A549 (cell line): ENCODE data around the gene RSPH6A. TPM values are rescaled to one million over a fixed set of nuclear protein-coding genes. Genes with fewer than 3 reads are reported as not detected.

ENCODE experiments used
- ATAC-seq, 2 experiments: fragments of 200-7000 bp in 1 of 2; fragments of >200 bp in 1 of 2; cut with Nextera tagmentation in 1 of 2; cut with Tn5 transposase in 1 of 2; 3 replicates each; pipeline versions ENCODE4 v1.8.0 to v1.9.1; 2018 to 2020; ENCODE audit warnings: mild to moderate bottlenecking in 1 of 2, moderate library complexity in 1 of 2
- CTCF ChIA-PET: fragments of 300-600 bp; sonication (Branson Sonifier 250); formaldehyde crosslinking; extraction: SDS; loops from one replicate; lab custom pipeline; 2021; ENCODE audit warnings: antibody characterized with exemption, inconsistent platforms; lab: Yijun Ruan, JAX
- POLR2A ChIA-PET: fragments of 350-600 bp; formaldehyde crosslinking; extraction: SDS; loops from one replicate; lab custom pipeline; 2021; ENCODE audit warnings: antibody characterized with exemption, inconsistent platforms; lab: Yijun Ruan, JAX
- DNase-seq, 2 experiments: peaks; one replicate each; pipeline versions ENCODE4 v3.0.0 to v3.0.0-alpha.2; 2011 to 2016; ENCODE audit warnings: low read depth in 1 of 2, low spot score in 1 of 2
- FAIRE-seq: peaks from 2 replicates; lab custom pipeline; 2011; peaks lifted over from hg19 to GRCh38; lab: Jason Lieb, UNC
- H3K27ac ChIP-seq, 2 experiments: fragments of >200 bp; sonication (Bioruptor Twin); formaldehyde crosslinking; 3 replicates each; pipeline ENCODE4 v1.5.1; 2016 to 2017
- H3K4me1 ChIP-seq: fragments of >200 bp; sonication (Bioruptor Twin); formaldehyde crosslinking; 3 replicates; pipeline ENCODE4 v1.6.1; 2016
- H3K4me2 ChIP-seq: fragments of >200 bp; sonication (Bioruptor Twin); formaldehyde crosslinking; 3 replicates; pipeline ENCODE4 v1.6.1; 2016
- H3K4me3 ChIP-seq: fragments of >200 bp; sonication (Bioruptor Twin); formaldehyde crosslinking; 3 replicates; pipeline ENCODE4 v1.5.1; 2016
- H3K9me3 ChIP-seq: fragments of >200 bp; sonication (Bioruptor Twin); formaldehyde crosslinking; 3 replicates; pipeline ENCODE4 v1.6.1; 2016
- BCL3 ChIP-seq: fragments of >200 bp; sonication (Bioruptor Twin); formaldehyde crosslinking; IDR thresholded peaks from 3 replicates; pipeline ENCODE4 v1.6.1; 2016
- CBX2 ChIP-seq: fragments of 200-600 bp; sonication (generic); IDR thresholded peaks from 2 replicates; pipeline ENCODE4 v1.6.1; 2016; ENCODE audit warnings: low read depth, mild to moderate bottlenecking, borderline replicate concordance
- CHD4 ChIP-seq: fragments of 200-600 bp; sonication (generic); IDR thresholded peaks from 2 replicates; pipeline ENCODE4 v1.6.1; 2016; ENCODE audit warnings: antibody characterized with exemption, mild to moderate bottlenecking, borderline replicate concordance
- CTCF ChIP-seq: fragments of >200 bp; sonication (Bioruptor Twin); formaldehyde crosslinking; IDR thresholded peaks from 3 replicates; pipeline ENCODE4 v1.5.1; 2016
- E2F6 ChIP-seq: IDR thresholded peaks from 2 replicates; pipeline ENCODE4 v1.6.1; 2012; ENCODE audit warnings: low read depth, borderline replicate concordance
- ELK1 ChIP-seq: fragments of 150-350 bp; IDR thresholded peaks from 2 replicates; pipeline ENCODE4 v1.6.1; 2014; ENCODE audit warnings: low read depth, mild to moderate bottlenecking, low read length
- HDAC2 ChIP-seq: fragments of 200-600 bp; sonication (generic); IDR thresholded peaks from 2 replicates; pipeline ENCODE4 v1.6.1; 2016
- HOXB13 ChIP-seq: fragments of 250-450 bp; sonication (Bioruptor Pico); IDR thresholded peaks from 2 replicates; pipeline ENCODE4 v1.5.0; 2020; ENCODE audit warnings: low read depth, mild to moderate bottlenecking, moderate library complexity
- JUNB ChIP-seq: fragments of >200 bp; sonication (Bioruptor Twin); formaldehyde crosslinking; IDR thresholded peaks from 2 replicates; pipeline ENCODE4 v1.6.1; 2016
- KDM5A ChIP-seq: fragments of 200-600 bp; sonication (generic); IDR thresholded peaks from 2 replicates; pipeline ENCODE4 v1.6.1; 2016; ENCODE audit warnings: antibody characterized with exemption, mild to moderate bottlenecking
- MAZ ChIP-seq: fragments of 150-350 bp; IDR thresholded peaks from 2 replicates; pipeline ENCODE4 v1.6.1; 2014; ENCODE audit warnings: antibody characterized with exemption, low read depth, low read length, borderline replicate concordance
- NFE2L2 ChIP-seq: fragments of 150-350 bp; conservative IDR thresholded peaks from 2 replicates; pipeline ENCODE4 v1.6.1; 2014; ENCODE audit warnings: low read length
- PHF8 ChIP-seq: fragments of 200-600 bp; sonication (generic); IDR thresholded peaks from 2 replicates; pipeline ENCODE4 v1.6.1; 2016; ENCODE audit warnings: low read depth, mild to moderate bottlenecking, antibody characterized with exemption, moderate library complexity, borderline replicate concordance
- POLR2A ChIP-seq: IDR thresholded peaks from 2 replicates; pipeline ENCODE4 v1.6.1; 2012; ENCODE audit warnings: mild to moderate bottlenecking, low read length
- RARB ChIP-seq: fragments of 250-450 bp; sonication (Bioruptor Pico); IDR thresholded peaks from 2 replicates; pipeline ENCODE4 v1.8.0; 2021; ENCODE audit warnings: mild to moderate bottlenecking, moderate library complexity
- TFCP2L1 ChIP-seq: fragments of 250-450 bp; sonication (Bioruptor Pico); IDR thresholded peaks from 2 replicates; pipeline ENCODE4 v1.5.0; 2021; ENCODE audit warnings: mild to moderate bottlenecking
- USF2 ChIP-seq: fragments of 450-650 bp; IDR thresholded peaks from 2 replicates; pipeline ENCODE4 v1.6.1; 2014; ENCODE audit warnings: antibody characterized with exemption
- WGBS: methylation state at CpG from one replicate; pipeline ENCODE4 v1.1.6; 2017; ENCODE audit errors: missing lambda C conversion rate; 5-methylcytosine and 5-hydroxymethylcytosine counted together
- polyA plus RNA-seq, 4 experiments: library from polyadenylated mRNA; depleted of rRNA in 3 of 4; stranded (reverse); fragments of >200 nt; fragmentation: RNase III in 1 of 4; extraction: RNeasy Plus Mini Kit Qiagen cat#74134 plus additional on column Dnase treatment in 1 of 4; gene quantifications; 2 replicates in 3 of 4; 3 replicates in 1 of 4; pipeline ENCODE4 v1.2.3, GENCODE V29; 2011 to 2017
- TF ChIP-seq, protein P1 (sequence below): IDR thresholded peaks from 2 replicates; pipeline ENCODE4 v1.6.1; 2012
- TF ChIP-seq, protein P2 (sequence below): fragments of >200 bp; sonication (Bioruptor Twin); formaldehyde crosslinking; IDR thresholded peaks from 2 replicates; pipeline ENCODE4 v1.6.1; 2016
- TF ChIP-seq, protein P3 (sequence below): fragments of 250-450 bp; sonication (Bioruptor Pico); IDR thresholded peaks from 2 replicates; pipeline ENCODE4 v1.5.0; 2021; ENCODE audit warnings: mild to moderate bottlenecking, moderate library complexity, borderline replicate concordance

RSPH6A gene
- polyA plus RNA-seq, 2 of the 4 experiments (the other 2 are of a cell fraction) = not detected

- Histone ChIP-seq H3K4me1 (peaks cover 18% of the 10 kb centered on the region), H3K4me3 (peak overlapping the region; percentile 45), H3K4me2 (peak overlapping the region; percentile 86), H3K9me3 (no peaks in the 10 kb centered on the region), H3K27ac (peak overlapping the region; percentile 71 to 87)
- DNase-seq (peak; percentile 41 to 70), ATAC-seq (peak; percentile 6 to 7; a peak in 4 of 6 replicates), FAIRE-seq (no peak)
- TF ChIP-seq JUNB (no peak), USF2 (no peak), TFCP2L1 (CRISPR knock-in tag) (0 out of 2 replicates have a peak, but pooled peaks have one; percentile 52), BCL3 (peak; percentile 27; the same call in 1 of the 3 replicates), POLR2A (peak; percentile 14), PHF8 (no peak), MAZ (0 out of 2 replicates have a peak, but pooled peaks have one; percentile 29), CTCF (no peak), KDM5A (peak; percentile 54; the same call in 1 of the 2 replicates), E2F6 (0 out of 2 replicates have a peak, but pooled peaks have one; percentile 9)
- TF ChIP-seq, protein P1, sequence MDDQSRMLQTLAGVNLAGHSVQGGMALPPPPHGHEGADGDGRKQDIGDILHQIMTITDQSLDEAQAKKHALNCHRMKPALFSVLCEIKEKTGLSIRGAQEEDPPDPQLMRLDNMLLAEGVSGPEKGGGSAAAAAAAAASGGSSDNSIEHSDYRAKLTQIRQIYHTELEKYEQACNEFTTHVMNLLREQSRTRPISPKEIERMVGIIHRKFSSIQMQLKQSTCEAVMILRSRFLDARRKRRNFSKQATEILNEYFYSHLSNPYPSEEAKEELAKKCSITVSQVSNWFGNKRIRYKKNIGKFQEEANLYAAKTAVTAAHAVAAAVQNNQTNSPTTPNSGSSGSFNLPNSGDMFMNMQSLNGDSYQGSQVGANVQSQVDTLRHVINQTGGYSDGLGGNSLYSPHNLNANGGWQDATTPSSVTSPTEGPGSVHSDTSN = peak; percentile 14; the same call in 1 of the 2 replicates
- ChIA-PET POLR2A (interaction anchor here (0.6 to 4.5 kb wide), 24 partner anchors 8 to 183 kb away, joined by 3 to 68 read pairs (median 6); partner anchors contain the start of genes DMPK, DMWD, FBXO46 and IRF2BP1), CTCF (interaction anchor here (0.6 to 74.3 kb wide), 27 partner anchors 14 to 1118 kb away, joined by 3 to 2204 read pairs (median 7); partner anchors contain the start of genes DMPK, DMWD, FBXO46 and FOXA3)
- WGBS = 3% methylated on average over 28 of the region's 28 CpGs
These were observed 45.3 kb downstream of the RSPH6A start for GRCh38 chr19:45769821-45770191.

DNA sequence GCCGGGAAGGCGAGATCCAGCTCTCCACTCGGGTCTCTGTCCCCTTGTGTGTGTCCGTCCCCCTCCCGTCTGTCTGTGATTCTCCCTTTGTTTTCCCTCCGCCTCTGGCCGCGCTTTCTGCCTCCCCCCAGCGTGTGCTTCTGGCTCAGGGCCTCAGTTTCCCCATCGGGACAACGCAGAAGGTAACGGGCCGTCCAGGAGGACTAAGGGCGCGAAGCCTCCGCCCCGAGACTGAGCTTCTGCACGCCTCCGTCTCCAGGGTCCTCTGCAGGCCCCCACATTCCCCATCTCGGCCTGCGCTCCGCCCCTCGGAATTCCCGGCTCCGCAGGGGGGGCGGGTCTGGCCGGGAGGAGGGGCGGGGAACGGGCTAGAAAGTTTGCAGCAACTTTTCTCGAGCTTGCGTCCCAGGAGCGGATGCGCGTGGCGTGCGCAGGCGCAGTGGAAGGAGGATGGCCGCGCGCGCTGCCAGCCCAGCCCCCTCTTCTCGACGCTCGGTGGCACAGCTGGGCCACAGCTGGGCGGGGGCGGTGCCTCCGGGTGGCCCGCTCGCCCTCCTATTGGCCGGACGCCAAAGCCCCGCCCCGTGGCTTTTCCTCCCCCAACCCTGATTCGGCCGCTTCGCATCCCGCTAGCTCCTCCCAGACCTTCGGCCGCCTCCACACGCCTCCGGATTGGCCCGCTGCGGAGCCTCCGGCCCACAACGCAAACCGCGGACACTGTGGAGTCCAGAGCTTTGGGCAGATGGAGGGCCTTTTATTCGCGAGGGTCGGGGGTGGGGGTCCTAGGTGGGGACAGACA is 45.9 kb downstream of the RSPH6A start, which contains the start of gene SIX5:
SIX5 (minus strand) TSS at position 269 of the 799 bp plus-strand sequence. CDS start 408 bp downstream, outside the sequence.
- 2% methylated on average over 43 of the region's 70 CpGs for WGBS
- peak within 1 kb of the TSS; percentile 86 for H3K4me2 ChIP-seq
- peak within 1 kb of the TSS; percentile 78 for H3K4me3 ChIP-seq
- POLR2A ChIA-PET = interaction anchor here (0.5 to 4.5 kb wide), 29 partner anchors 8 to 663 kb away, joined by 3 to 68 read pairs (median 5); partner anchors contain the start of genes DMPK, DMWD, FBXO46 and OPA3
- ATAC-seq (peak; percentile 46 to 79), FAIRE-seq (peak; percentile 86), DNase-seq (peak; percentile 98 to 100)
- peak within 1 kb of the TSS; percentile 93 to 99 for H3K27ac ChIP-seq
- peaks cover 18% of the 10 kb centered on the region for H3K4me1 ChIP-seq
- CTCF ChIA-PET = interaction anchor here (0.6 to 74.3 kb wide), 29 partner anchors 13 to 1117 kb away, joined by 3 to 2204 read pairs (median 7); partner anchors contain the start of genes DMPK, DMWD, FBXO46 and FOXA3
- H3K9me3 ChIP-seq = no peaks in the 10 kb centered on the region
- TF ChIP-seq, protein P2, sequence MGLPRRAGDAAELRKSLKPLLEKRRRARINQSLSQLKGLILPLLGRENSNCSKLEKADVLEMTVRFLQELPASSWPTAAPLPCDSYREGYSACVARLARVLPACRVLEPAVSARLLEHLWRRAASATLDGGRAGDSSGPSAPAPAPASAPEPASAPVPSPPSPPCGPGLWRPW = no peak
- peak; percentile 64; the same call in 1 of the 2 replicates for TF ChIP-seq RARB
- TF ChIP-seq PHF8 = peak; percentile 72
- no peak for TF ChIP-seq KDM5A
- no peak for TF ChIP-seq JUNB
- 0 out of 2 replicates have a peak, but pooled peaks have one; percentile 26 for TF ChIP-seq USF2
- TF ChIP-seq HOXB13 = no peak
- TF ChIP-seq BCL3 = peak; percentile 86; the same call in 2 of the 3 replicates
- TF ChIP-seq ELK1 = no peak
- TF ChIP-seq, protein P3, sequence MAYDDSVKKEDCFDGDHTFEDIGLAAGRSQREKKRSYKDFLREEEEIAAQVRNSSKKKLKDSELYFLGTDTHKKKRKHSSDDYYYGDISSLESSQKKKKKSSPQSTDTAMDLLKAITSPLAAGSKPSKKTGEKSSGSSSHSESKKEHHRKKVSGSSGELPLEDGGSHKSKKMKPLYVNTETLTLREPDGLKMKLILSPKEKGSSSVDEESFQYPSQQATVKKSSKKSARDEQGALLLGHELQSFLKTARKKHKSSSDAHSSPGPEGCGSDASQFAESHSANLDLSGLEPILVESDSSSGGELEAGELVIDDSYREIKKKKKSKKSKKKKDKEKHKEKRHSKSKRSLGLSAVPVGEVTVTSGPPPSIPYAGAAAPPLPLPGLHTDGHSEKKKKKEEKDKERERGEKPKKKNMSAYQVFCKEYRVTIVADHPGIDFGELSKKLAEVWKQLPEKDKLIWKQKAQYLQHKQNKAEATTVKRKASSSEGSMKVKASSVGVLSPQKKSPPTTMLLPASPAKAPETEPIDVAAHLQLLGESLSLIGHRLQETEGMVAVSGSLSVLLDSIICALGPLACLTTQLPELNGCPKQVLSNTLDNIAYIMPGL (CRISPR knock-in tag) = peak; percentile 43; the same call in 1 of the 2 replicates
- no peak for TF ChIP-seq CHD4
- TF ChIP-seq POLR2A = peak; percentile 96
- no peak for TF ChIP-seq CBX2
- TF ChIP-seq HDAC2 = no peak
- no peak for TF ChIP-seq NFE2L2
